ENCODE measurements around the gene KHDC4.
"Not testable (repeated sequence)": the region's sequence is repeated elsewhere in the genome, so short reads cannot be mapped to it uniquely, and the experiment has no call there.

KHDC4 gene

DNA sequence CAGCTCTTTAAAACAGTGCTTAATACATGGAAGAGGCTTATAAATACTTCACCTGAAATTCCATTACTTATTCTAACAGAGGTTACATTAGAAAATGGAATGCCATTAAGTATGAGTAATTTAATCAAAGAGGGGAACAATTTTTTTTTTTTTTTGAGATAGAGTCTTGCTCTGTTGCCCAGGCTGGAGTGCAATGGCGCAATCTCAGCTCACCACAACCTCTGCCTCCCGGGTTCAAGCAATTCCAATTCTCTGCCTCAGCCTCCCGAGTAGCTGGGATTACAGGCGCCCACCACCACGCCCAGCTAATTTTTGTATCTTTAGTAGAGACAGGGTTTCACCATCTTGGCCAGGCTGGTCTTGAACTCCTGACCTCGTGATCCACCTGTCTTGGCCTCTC lies 38.6 kb downstream of the KHDC4 start:
- Histone ChIP-seq H3K4me1 (ENCODE audit: control insufficient read depth, insufficient read depth, low read length) (peaks cover 19% of the 10 kb centered on the region), H3K36me3 (ENCODE audit: control insufficient read depth, insufficient read depth, low read length, severe bottlenecking) (peaks cover 37% of the 10 kb centered on the region)
- not testable (repeated sequence) for H3K9me3 ChIP-seq (ENCODE audit: control insufficient read depth, low read length); H3K27me3 ChIP-seq (replicated peaks; ENCODE audit: control insufficient read depth, insufficient read depth, low read length); H3K9ac ChIP-seq (ENCODE audit: low read length); DNase-seq (ENCODE audit: low read depth); H3K4me3 ChIP-seq (ENCODE audit: low read length)

DNA sequence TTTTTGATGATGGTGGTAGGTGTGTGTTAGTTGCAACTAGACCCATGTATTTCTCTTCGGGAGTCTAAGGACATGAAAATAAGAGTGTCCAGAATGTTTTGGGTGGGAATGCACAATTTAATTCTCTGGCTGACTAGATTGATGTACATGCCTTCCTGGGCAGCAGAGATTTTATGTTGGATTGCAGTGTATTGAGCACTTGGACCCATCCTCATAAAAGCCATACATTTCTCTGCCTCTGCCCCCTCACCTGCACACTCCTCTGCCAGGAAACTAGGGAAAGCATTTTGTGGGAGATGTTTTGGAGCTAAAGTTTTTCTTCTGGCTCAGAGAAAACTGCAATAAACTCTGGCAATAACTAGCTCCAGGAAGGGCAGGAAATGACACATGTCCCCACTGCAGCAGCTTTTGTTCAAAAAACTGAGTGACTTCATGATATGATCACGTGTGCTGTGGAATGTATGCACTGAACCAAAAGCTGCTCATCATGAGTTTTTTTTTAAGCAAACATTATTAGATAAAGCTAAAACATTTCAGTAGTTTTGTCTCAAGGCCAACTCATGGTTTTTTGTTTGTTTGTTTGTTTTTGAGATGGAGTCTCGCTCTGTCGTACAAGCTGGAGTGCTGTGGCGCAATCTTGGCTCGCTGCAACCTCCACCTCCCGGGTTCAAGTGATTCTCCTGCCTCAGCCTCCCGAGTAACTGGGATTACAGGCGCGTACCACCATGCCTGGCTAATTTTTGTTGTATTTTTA lies 40.6 kb downstream of the KHDC4 start:
- Histone ChIP-seq H3K36me3 (ENCODE audit: control insufficient read depth, insufficient read depth, low read length, severe bottlenecking) (peaks cover 16% of the 10 kb centered on the region), H3K4me3 (ENCODE audit: low read length) (peak overlapping the region; percentile 61), H3K4me1 (ENCODE audit: control insufficient read depth, insufficient read depth, low read length) (peaks cover 25% of the 10 kb centered on the region), H3K27me3 (replicated peaks; ENCODE audit: control insufficient read depth, insufficient read depth, low read length) (no peaks in the 10 kb centered on the region), H3K9ac (ENCODE audit: low read length) (peak overlapping the region; percentile 71), H3K9me3 (ENCODE audit: control insufficient read depth, low read length) (no peaks in the 10 kb centered on the region)
- peak; percentile 70 for DNase-seq (ENCODE audit: low read depth)

DNA sequence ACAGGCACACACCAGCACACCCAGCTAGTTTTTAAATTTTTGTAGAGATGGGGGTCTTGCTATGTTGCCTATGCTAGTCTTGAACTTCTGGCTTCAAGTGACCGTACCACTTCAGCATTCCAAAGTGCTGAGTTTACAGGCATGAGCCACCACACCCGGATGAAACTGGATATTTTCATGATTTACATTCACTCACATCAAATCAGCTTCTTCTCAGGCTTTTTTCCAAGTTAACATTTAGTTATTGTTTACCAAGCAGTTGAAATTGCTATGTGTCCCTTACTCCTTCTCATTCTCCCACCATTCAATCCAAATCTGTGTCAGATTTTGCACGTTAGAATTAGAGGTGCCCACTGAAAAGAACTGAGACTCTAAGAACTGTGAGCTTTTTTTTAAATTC lies 41.4 kb downstream of the KHDC4 start:
- Histone ChIP-seq H3K36me3 (ENCODE audit: control insufficient read depth, insufficient read depth, low read length, severe bottlenecking) (peaks cover 11% of the 10 kb centered on the region), H3K9me3 (ENCODE audit: control insufficient read depth, low read length) (no peaks in the 10 kb centered on the region), H3K4me3 (ENCODE audit: low read length) (peak overlapping the region; percentile 61), H3K4me1 (ENCODE audit: control insufficient read depth, insufficient read depth, low read length) (peaks cover 25% of the 10 kb centered on the region), H3K27me3 (replicated peaks; ENCODE audit: control insufficient read depth, insufficient read depth, low read length) (no peaks in the 10 kb centered on the region), H3K9ac (ENCODE audit: low read length) (peak overlapping the region; percentile 71)
- peak; percentile 82 for DNase-seq (ENCODE audit: low read depth)

DNA sequence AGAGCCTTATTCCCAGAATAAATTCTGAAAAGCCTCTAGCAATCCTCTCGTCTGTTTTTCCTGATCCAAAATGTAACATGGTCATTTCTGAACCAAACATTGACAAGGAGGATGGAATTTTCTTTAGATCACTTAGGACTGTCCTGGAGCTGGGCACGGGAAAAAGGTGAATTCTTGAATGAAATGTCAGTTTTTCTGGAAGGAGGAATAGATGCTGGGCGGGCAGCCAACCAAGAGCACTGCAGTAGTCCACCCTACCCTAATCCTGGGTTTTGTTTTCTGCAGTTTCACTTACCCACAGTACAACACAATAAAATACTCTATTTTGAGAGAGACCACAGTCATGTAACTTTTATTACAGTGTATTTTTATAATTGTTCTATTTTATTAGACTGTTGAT lies 44.0 kb downstream of the KHDC4 start:
- no peaks in the 10 kb centered on the region for H3K27me3 ChIP-seq (replicated peaks; ENCODE audit: control insufficient read depth, insufficient read depth, low read length)
- peaks cover 25% of the 10 kb centered on the region for H3K4me1 ChIP-seq (ENCODE audit: control insufficient read depth, insufficient read depth, low read length)
- no peak overlapping the region for H3K9ac ChIP-seq (ENCODE audit: low read length)
- no peaks in the 10 kb centered on the region for H3K9me3 ChIP-seq (ENCODE audit: control insufficient read depth, low read length)
- no peaks in the 10 kb centered on the region for H3K36me3 ChIP-seq (ENCODE audit: control insufficient read depth, insufficient read depth, low read length, severe bottlenecking)
- DNase-seq (ENCODE audit: low read depth) = no peak
- H3K4me3 ChIP-seq (ENCODE audit: low read length) = no peak overlapping the region

DNA sequence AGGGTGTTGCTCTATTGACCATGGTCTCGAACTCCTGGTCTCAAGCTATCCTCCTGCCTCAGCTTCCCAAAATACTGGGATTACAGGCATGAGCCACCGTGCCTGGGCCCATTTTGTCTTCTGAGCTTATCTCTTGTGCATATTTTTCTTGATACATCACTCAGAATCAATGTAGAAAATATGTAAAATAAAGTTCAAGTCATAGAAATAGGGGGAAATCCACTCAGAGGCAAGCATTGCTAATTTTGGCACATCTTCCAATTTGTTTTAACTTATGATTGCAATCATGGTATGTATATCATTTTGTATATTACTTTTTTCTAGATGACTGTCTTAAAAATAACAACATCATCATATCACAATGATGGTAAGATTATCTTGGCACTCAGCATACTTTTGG lies 44.6 kb downstream of the KHDC4 start:
- peaks cover 27% of the 10 kb centered on the region for H3K4me1 ChIP-seq (ENCODE audit: control insufficient read depth, insufficient read depth, low read length)
- H3K27me3 ChIP-seq (replicated peaks; ENCODE audit: control insufficient read depth, insufficient read depth, low read length) = no peaks in the 10 kb centered on the region
- H3K9me3 ChIP-seq (ENCODE audit: control insufficient read depth, low read length) = no peaks in the 10 kb centered on the region
- H3K9ac ChIP-seq (ENCODE audit: low read length) = no peak overlapping the region
- DNase-seq (ENCODE audit: low read depth) = peak; percentile 58
- H3K36me3 ChIP-seq (ENCODE audit: control insufficient read depth, insufficient read depth, low read length, severe bottlenecking) = no peaks in the 10 kb centered on the region
- H3K4me3 ChIP-seq (ENCODE audit: low read length) = no peak overlapping the region

DNA sequence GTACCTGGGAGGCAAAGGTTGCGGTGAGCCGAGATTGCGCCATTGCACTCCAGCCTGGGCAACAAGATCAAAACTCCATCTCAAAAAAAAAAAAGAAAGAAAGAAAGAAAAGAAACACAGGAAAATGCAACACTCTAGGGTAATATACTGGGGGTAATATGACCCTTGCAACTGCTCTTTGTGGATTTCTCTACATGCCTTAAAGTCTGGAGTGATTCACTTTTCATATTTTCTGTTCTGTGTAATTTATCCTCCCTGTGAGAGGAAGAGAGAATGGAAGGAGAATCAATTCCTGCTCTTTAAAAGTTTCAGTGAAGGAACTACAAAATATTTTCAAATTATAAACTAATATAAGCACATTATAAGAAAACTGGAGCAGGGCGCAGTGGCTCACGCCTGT lies 45.7 kb downstream of the KHDC4 start:
- Histone ChIP-seq H3K36me3 (ENCODE audit: control insufficient read depth, insufficient read depth, low read length, severe bottlenecking) (no peaks in the 10 kb centered on the region), H3K4me3 (ENCODE audit: low read length) (no peak overlapping the region), H3K9me3 (ENCODE audit: control insufficient read depth, low read length) (no peaks in the 10 kb centered on the region), H3K27me3 (replicated peaks; ENCODE audit: control insufficient read depth, insufficient read depth, low read length) (no peaks in the 10 kb centered on the region), H3K4me1 (ENCODE audit: control insufficient read depth, insufficient read depth, low read length) (peaks cover 27% of the 10 kb centered on the region), H3K9ac (ENCODE audit: low read length) (no peak overlapping the region)
- DNase-seq (ENCODE audit: low read depth) = peak; percentile 68

DNA sequence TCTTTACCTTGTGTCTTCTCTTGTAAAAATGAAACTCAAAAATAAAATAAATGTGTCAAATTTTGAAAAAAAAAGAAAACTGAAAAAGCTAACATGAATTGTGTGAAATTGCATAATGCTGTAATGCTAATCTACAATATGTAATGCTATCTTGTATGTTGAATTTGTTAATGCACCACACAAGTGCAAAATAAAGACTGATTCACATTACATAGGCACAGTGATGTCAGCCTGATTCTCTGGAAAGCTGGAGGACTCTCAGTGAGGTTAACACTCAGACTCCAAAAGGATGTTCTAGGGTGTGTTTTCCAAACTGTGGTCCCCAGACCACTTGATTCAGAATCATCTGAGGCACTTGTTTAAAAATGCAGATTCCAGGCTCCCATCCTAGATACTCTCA lies 49.2 kb downstream of the KHDC4 start:
- Histone ChIP-seq H3K9ac (ENCODE audit: low read length) (no peak overlapping the region), H3K36me3 (ENCODE audit: control insufficient read depth, insufficient read depth, low read length, severe bottlenecking) (no peaks in the 10 kb centered on the region), H3K27me3 (replicated peaks; ENCODE audit: control insufficient read depth, insufficient read depth, low read length) (no peaks in the 10 kb centered on the region)

DNA sequence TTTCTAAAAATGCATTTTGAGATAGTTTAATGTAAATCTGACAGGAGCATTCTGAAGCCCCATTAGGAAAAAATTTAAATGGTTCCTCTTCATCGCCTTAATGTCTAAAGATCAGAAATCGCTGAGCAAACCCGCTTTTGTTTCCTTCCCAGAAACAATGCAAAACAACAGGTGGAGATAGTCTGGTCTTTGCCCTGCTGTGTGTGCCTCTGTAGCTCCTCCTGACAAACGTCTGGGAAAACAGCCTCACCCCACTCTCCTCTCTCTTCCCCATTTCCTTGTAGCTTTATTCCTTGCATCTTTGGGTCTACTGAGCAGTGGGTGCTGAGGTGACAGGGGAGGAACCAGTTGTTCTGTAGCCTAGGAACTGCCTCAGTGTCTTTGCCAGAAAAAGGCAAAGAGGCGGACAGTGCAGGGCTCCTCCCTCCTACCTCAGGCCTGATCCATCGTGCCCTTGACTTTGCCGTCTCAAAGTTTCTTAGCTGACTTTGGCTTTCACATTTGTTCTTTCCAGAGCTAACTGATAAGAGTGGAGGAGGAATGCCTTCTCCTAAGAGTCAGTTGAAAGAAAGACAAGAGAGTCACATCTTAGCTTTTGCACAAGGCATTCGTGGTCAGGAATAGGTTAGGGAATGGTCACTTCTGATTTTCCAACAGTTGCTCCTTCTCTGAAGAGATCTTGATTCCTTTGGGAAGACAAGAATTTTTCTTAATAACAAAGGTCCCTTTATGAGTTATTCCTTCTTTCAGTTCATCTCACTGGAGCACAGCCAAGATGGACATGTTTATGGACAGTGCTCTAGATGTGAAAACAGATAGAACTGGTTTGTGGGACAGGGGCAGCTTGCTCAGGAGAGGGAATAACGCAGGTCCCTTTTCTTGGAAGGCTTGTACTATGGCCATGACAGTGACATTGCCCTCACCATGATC lies 49.9 kb downstream of the KHDC4 start:
- H3K4me1 ChIP-seq (ENCODE audit: control insufficient read depth, insufficient read depth, low read length) = peaks cover 8% of the 10 kb centered on the region
- DNase-seq (ENCODE audit: low read depth) = peak; percentile 21
- H3K36me3 ChIP-seq (ENCODE audit: control insufficient read depth, insufficient read depth, low read length, severe bottlenecking) = no peaks in the 10 kb centered on the region
- H3K27me3 ChIP-seq (replicated peaks; ENCODE audit: control insufficient read depth, insufficient read depth, low read length) = no peaks in the 10 kb centered on the region
- H3K9ac ChIP-seq (ENCODE audit: low read length) = no peak overlapping the region
- no peaks in the 10 kb centered on the region for H3K9me3 ChIP-seq (ENCODE audit: control insufficient read depth, low read length)
- no peak overlapping the region for H3K4me3 ChIP-seq (ENCODE audit: low read length)

More for the DNA sequence above, 49.2 kb downstream of the KHDC4 start:
- no peak for DNase-seq (ENCODE audit: low read depth)
- no peak overlapping the region for H3K4me3 ChIP-seq (ENCODE audit: low read length)
- peaks cover 14% of the 10 kb centered on the region for H3K4me1 ChIP-seq (ENCODE audit: control insufficient read depth, insufficient read depth, low read length)
- H3K9me3 ChIP-seq (ENCODE audit: control insufficient read depth, low read length) = no peaks in the 10 kb centered on the region

DNA sequence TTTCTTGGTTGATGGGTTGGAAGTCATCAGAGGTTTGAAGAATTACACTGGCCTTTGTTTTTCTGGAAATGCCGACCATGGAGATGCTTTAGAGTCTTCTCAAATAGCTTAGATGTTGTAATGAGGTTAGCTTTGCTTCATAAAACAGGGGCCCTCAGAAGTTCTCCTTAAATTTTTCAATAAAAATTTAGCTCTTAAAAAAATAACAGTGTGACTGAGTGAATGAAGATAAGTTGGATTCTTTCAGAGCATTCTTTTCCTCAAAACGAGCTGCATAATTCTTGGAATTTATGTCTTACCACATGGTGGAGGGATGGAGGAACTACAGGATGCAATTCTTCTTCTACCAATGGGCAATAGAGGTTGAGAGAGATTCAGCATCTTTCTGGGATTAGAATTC lies 51.4 kb downstream of the KHDC4 start:
- Histone ChIP-seq H3K4me3 (ENCODE audit: low read length) (no peak overlapping the region), H3K36me3 (ENCODE audit: control insufficient read depth, insufficient read depth, low read length, severe bottlenecking) (no peaks in the 10 kb centered on the region), H3K9ac (ENCODE audit: low read length) (no peak overlapping the region), H3K9me3 (ENCODE audit: control insufficient read depth, low read length) (no peaks in the 10 kb centered on the region), H3K4me1 (ENCODE audit: control insufficient read depth, insufficient read depth, low read length) (peaks cover 8% of the 10 kb centered on the region), H3K27me3 (replicated peaks; ENCODE audit: control insufficient read depth, insufficient read depth, low read length) (no peaks in the 10 kb centered on the region)
- no peak for DNase-seq (ENCODE audit: low read depth)

DNA sequence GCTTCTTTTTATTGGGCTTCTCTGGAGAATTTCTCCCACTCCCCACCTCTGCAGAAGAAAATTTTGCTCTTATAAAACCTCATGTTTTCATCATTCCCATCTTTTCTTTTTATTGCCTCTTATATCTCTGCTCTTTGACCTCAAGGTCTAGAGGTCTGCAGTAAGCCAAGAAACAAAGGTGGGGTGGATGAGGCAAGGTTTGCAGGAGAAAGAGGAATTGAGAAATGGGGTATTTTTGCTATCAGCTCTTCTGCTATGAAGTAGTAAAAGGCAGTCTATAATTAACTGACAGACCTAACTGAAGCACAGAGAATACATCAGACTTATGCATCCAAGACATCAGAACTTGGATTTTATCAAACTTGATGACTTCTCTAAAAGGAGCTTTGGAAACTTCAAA lies 52.0 kb downstream of the KHDC4 start:
- Histone ChIP-seq H3K4me1 (ENCODE audit: control insufficient read depth, insufficient read depth, low read length) (peaks cover 8% of the 10 kb centered on the region), H3K27me3 (replicated peaks; ENCODE audit: control insufficient read depth, insufficient read depth, low read length) (no peaks in the 10 kb centered on the region), H3K9ac (ENCODE audit: low read length) (no peak overlapping the region), H3K4me3 (ENCODE audit: low read length) (no peak overlapping the region), H3K9me3 (ENCODE audit: control insufficient read depth, low read length) (no peaks in the 10 kb centered on the region), H3K36me3 (ENCODE audit: control insufficient read depth, insufficient read depth, low read length, severe bottlenecking) (no peaks in the 10 kb centered on the region)
- DNase-seq (ENCODE audit: low read depth) = no peak

DNA sequence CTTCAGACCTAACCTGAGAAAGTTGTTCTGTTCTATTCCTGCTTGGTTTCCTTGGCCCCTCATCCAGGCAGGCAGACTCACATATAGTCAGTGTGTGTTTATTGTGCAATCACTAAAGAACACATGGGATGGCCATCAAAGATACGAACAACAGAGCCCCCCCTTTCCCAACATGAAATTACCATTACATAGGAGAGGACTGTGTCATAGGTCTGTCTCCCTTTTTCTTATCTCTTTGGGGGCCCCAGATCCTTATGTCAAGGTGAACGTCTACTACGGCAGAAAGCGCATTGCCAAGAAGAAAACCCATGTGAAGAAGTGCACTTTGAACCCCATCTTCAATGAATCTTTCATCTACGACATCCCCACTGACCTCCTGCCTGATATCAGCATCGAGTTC lies 53.3 kb downstream of the KHDC4 start:
- no peak for DNase-seq (ENCODE audit: low read depth)

More for the DNA sequence above, 53.3 kb downstream of the KHDC4 start:
- H3K9me3 ChIP-seq (ENCODE audit: control insufficient read depth, low read length) = no peaks in the 10 kb centered on the region
- H3K4me3 ChIP-seq (ENCODE audit: low read length) = no peak overlapping the region
- H3K4me1 ChIP-seq (ENCODE audit: control insufficient read depth, insufficient read depth, low read length) = peaks cover 8% of the 10 kb centered on the region
- H3K9ac ChIP-seq (ENCODE audit: low read length) = no peak overlapping the region
- H3K36me3 ChIP-seq (ENCODE audit: control insufficient read depth, insufficient read depth, low read length, severe bottlenecking) = no peaks in the 10 kb centered on the region
- no peaks in the 10 kb centered on the region for H3K27me3 ChIP-seq (replicated peaks; ENCODE audit: control insufficient read depth, insufficient read depth, low read length)

All from adipocyte (in vitro differentiated cells).